SK-N-SH (cell line): ENCODE data around the gene FAM53C. TPM values are rescaled to one million over a fixed set of nuclear protein-coding genes. Genes with fewer than 3 reads are reported as not detected.

ENCODE experiments used
- CTCF ChIA-PET: fragments of 300-600, 350-600 bp; formaldehyde crosslinking; extraction: SDS; loops from one replicate; lab custom pipeline; 2021; lab: Yijun Ruan, JAX
- POLR2A ChIA-PET: fragments of 350-600 bp; sonication (Branson Sonifier 250); formaldehyde crosslinking; extraction: SDS; loops from one replicate; lab custom pipeline; 2020; ENCODE audit warnings: antibody characterized with exemption, inconsistent platforms; lab: Yijun Ruan, JAX
- DNase-seq: peaks from one replicate; pipeline ENCODE4 v3.0.0; 2012
- H2AFZ ChIP-seq: fragments of 200-600 bp; sonication (generic); 2 replicates; pipeline ENCODE4 v1.8.1; 2016; ENCODE audit warnings: antibody characterized with exemption, mild to moderate bottlenecking, low read depth
- H3F3A ChIP-seq: fragments of 200-600 bp; sonication (generic); replicated peaks from 2 replicates; pipeline ENCODE3; 2016; ENCODE audit warnings: antibody characterized with exemption, mild to moderate bottlenecking; ENCODE audit not compliant: insufficient read depth
- H3K27ac ChIP-seq, 2 experiments: fragments of 200-500 bp in 1 of 2; fragments of 200-600 bp in 1 of 2; sonication (Bioruptor generic) in 1 of 2; sonication (generic), shearing (Covaris generic) in 1 of 2; 2 replicates each; pipeline versions ENCODE4 v1.5.1 to v1.6.1; 2014 to 2016; ENCODE audit warnings: low read depth in 2 of 2, inconsistent platforms in 1 of 2, low read length in 1 of 2, mild to moderate bottlenecking in 1 of 2, mixed read lengths in 1 of 2
- H3K27me3 ChIP-seq: fragments of 200-600 bp; sonication (generic), shearing (Covaris generic); 2 replicates; pipeline ENCODE4 v1.6.1; 2016; ENCODE audit warnings: mixed run types; ENCODE audit not compliant: insufficient read depth
- H3K36me3 ChIP-seq, 2 experiments: fragments of 200-500 bp in 1 of 2; fragments of 200-600 bp in 1 of 2; sonication (Bioruptor generic) in 1 of 2; sonication (generic) in 1 of 2; replicated peaks in 1 of 2; 2 replicates each; pipeline versions ENCODE3 to v1.5.1; 2014 to 2016; ENCODE audit warnings: low read length in 1 of 2, mild to moderate bottlenecking in 1 of 2; ENCODE audit not compliant: insufficient read depth in 2 of 2, control insufficient read depth in 1 of 2
- H3K4me1 ChIP-seq, 2 experiments: fragments of 200-500 bp in 1 of 2; fragments of 200-600 bp in 1 of 2; sonication (Bioruptor generic) in 1 of 2; sonication (generic), shearing (Covaris generic) in 1 of 2; 2 replicates each; pipeline versions ENCODE4 v1.5.1 to v1.6.1; 2014 to 2016; ENCODE audit warnings: low read depth in 1 of 2, low read length in 1 of 2, mixed run types in 1 of 2; ENCODE audit not compliant: insufficient read depth in 2 of 2, control insufficient read depth in 1 of 2
- H3K4me2 ChIP-seq: fragments of 200-600 bp; sonication (generic), shearing (Covaris generic); 2 replicates; pipeline ENCODE4 v1.6.1; 2017; ENCODE audit warnings: mixed run types
- H3K4me3 ChIP-seq, 2 experiments: fragments of 200-500 bp in 1 of 2; fragments of 200-600 bp in 1 of 2; sonication (Bioruptor generic) in 1 of 2; sonication (generic), shearing (Covaris generic) in 1 of 2; 2 replicates each; pipeline versions ENCODE4 v1.5.1 to v1.8.1; 2014 to 2016; ENCODE audit warnings: low read depth in 2 of 2, inconsistent platforms in 1 of 2, low read length in 1 of 2, mild to moderate bottlenecking in 1 of 2, mixed read lengths in 1 of 2, moderate library complexity in 1 of 2
- H3K79me2 ChIP-seq: fragments of 200-600 bp; sonication (generic); 2 replicates; pipeline ENCODE4 v1.8.1; 2017; ENCODE audit warnings: mild to moderate bottlenecking; ENCODE audit not compliant: insufficient read depth
- H3K9ac ChIP-seq: fragments of 200-600 bp; sonication (generic); 2 replicates; pipeline ENCODE4 v1.6.1; 2017; ENCODE audit warnings: mixed run types
- H3K9me2 ChIP-seq: fragments of 200-600 bp; sonication (generic); 2 replicates; pipeline ENCODE4 v1.6.1; 2017; ENCODE audit warnings: mixed run types
- H3K9me3 ChIP-seq: fragments of 200-600 bp; sonication (generic); 2 replicates; pipeline ENCODE4 v1.6.1; 2017; ENCODE audit warnings: mixed run types, mild to moderate bottlenecking, moderate library complexity
- H4K20me1 ChIP-seq: fragments of 200-600 bp; sonication (generic); 2 replicates; pipeline ENCODE4 v1.6.1; 2017; ENCODE audit warnings: mild to moderate bottlenecking, mixed run types; ENCODE audit not compliant: insufficient read depth
- CHD2 ChIP-seq: fragments of 150-350 bp; IDR thresholded peaks from 2 replicates; pipeline ENCODE4 v1.6.1; 2018; ENCODE audit warnings: low read length; ENCODE audit not compliant: partially characterized antibody
- EZH2phosphoT487 ChIP-seq: fragments of 200-600 bp; sonication (generic); IDR thresholded peaks from 2 replicates; pipeline ENCODE4 v1.6.1; 2017; ENCODE audit warnings: low read depth, mixed run types, mild to moderate bottlenecking, antibody characterized with exemption, moderate library complexity, borderline replicate concordance
- FOXJ3 ChIP-seq: sonication (generic); formaldehyde crosslinking; IDR thresholded peaks from 2 replicates; pipeline ENCODE4 v1.5.1; 2020; ENCODE audit warnings: mild to moderate bottlenecking, missing genetic modification reagents
- FOXM1 ChIP-seq: IDR thresholded peaks from 2 replicates; pipeline ENCODE4 v1.4.0; 2012; ENCODE audit warnings: low read depth, mild to moderate bottlenecking
- GATA2 ChIP-seq: sonication (generic); formaldehyde crosslinking; IDR thresholded peaks from 2 replicates; pipeline ENCODE4 v1.5.0; 2020; ENCODE audit warnings: mild to moderate bottlenecking, missing genetic modification reagents
- IRF3 ChIP-seq: fragments of 150-350 bp; IDR thresholded peaks from 2 replicates; pipeline ENCODE4 v1.6.1; 2016; ENCODE audit warnings: mild to moderate bottlenecking, low read depth, low read length
- JUND ChIP-seq: IDR thresholded peaks from 2 replicates; pipeline ENCODE4 v1.4.0; 2012
- MAX ChIP-seq: IDR thresholded peaks from 2 replicates; pipeline ENCODE4 v1.4.0; 2012; ENCODE audit warnings: low read depth
- MEF2A ChIP-seq: IDR thresholded peaks from 2 replicates; pipeline ENCODE4 v1.4.0; 2012; ENCODE audit warnings: low read depth, borderline replicate concordance
- NFIC ChIP-seq: IDR thresholded peaks from 2 replicates; pipeline ENCODE4 v1.4.0; 2012; ENCODE audit warnings: borderline replicate concordance
- PBX3 ChIP-seq: IDR thresholded peaks from 2 replicates; pipeline ENCODE4; 2012
- POLR2AphosphoS5 ChIP-seq: IDR thresholded peaks from 2 replicates; pipeline ENCODE4 v1.6.1; 2012; ENCODE audit warnings: low read depth, low read length
- SIN3A ChIP-seq: IDR thresholded peaks from 2 replicates; pipeline ENCODE4 v1.6.1; 2012; ENCODE audit warnings: low read depth, mild to moderate bottlenecking, low read length, moderate library complexity, borderline replicate concordance
- SMC3 ChIP-seq: IDR thresholded peaks from 2 replicates; pipeline ENCODE4 v1.6.1; 2012; ENCODE audit warnings: low read depth, low read length, improper control_type of control experiment
- TEAD4 ChIP-seq: IDR thresholded peaks from 2 replicates; pipeline ENCODE4 v1.4.0; 2012; ENCODE audit warnings: mild to moderate bottlenecking, borderline replicate concordance; ENCODE audit not compliant: insufficient read depth
- USF1 ChIP-seq: IDR thresholded peaks from 2 replicates; pipeline ENCODE4 v1.4.0; 2012; ENCODE audit warnings: low read depth, borderline replicate concordance
- USF2 ChIP-seq: fragments of 150-350 bp; IDR thresholded peaks from 2 replicates; pipeline ENCODE4 v1.6.1; 2017; ENCODE audit warnings: antibody characterized with exemption, low read length, low read depth, borderline replicate concordance
- ZBTB33 ChIP-seq: IDR thresholded peaks from 2 replicates; pipeline ENCODE4 v1.4.0; 2012; ENCODE audit warnings: low read depth, borderline replicate concordance
- whole genome bisulfite sequencing: methylation state at CpG from one replicate; pipeline ENCODE4 v1.1.6; 2017; ENCODE audit warnings: low lambda C conversion rate; 5-methylcytosine and 5-hydroxymethylcytosine counted together
- polyA plus RNA-seq, 3 experiments: library from polyadenylated mRNA; depleted of rRNA; stranded (reverse); fragments of >200 nt; gene quantifications; 2 replicates each; pipeline ENCODE4 v1.2.3, GENCODE V29; 2012

The FAM53C gene
- polyA plus RNA-seq, 1 of the 3 experiments (the other 2 are of a cell fraction): 14.5 TPM

- no peak overlapping the region for H3K4me3 ChIP-seq
- WGBS: 100% methylated on average over 1 of the region's 1 CpG
- H3K4me2 ChIP-seq: no peak overlapping the region
- H3F3A ChIP-seq: peaks cover 10% of the 10 kb centered on the region
- ChIA-PET CTCF (interaction anchor here (1.1 to 2.1 kb wide), 2 partner anchors 9 to 13 kb away, joined by 3 to 13 read pairs; partner anchors contain the start of gene KDM3B), POLR2A (no interaction called here)
- DNase-seq: no peak
- H3K79me2 ChIP-seq: peaks cover 100% of the 10 kb centered on the region
- H2AFZ ChIP-seq: no peak overlapping the region
- no peak overlapping the region for H3K9ac ChIP-seq
- H3K9me2 ChIP-seq: no peaks in the 10 kb centered on the region
- no peaks in the 10 kb centered on the region for H3K9me3 ChIP-seq
- no peak for TF ChIP-seq SIN3A
- no peak for TF ChIP-seq JUND
- TF ChIP-seq GATA2 (CRISPR knock-in tag): no peak
- TF ChIP-seq IRF3: no peak
- TF ChIP-seq NFIC: no peak
- no peak for TF ChIP-seq PBX3
- no peak for TF ChIP-seq CHD2
- no peak for TF ChIP-seq EZH2phosphoT487
- no peak for TF ChIP-seq FOXM1
- H4K20me1 ChIP-seq: peaks cover 76% of the 10 kb centered on the region
- H3K4me1 ChIP-seq: no peaks in the 10 kb centered on the region
- no peak overlapping the region for H3K27ac ChIP-seq
- peaks cover 0 to 4% of the 10 kb centered on the region in 2 experiments for H3K36me3 ChIP-seq
- H3K27me3 ChIP-seq: no peaks in the 10 kb centered on the region
Measured at GRCh38 chr5:138360941-138361452, 22.9 kb downstream of the FAM53C start.

GRCh38 chr5:138364576-138364975 lies 26.5 kb downstream of the FAM53C start:
- peaks cover 100% of the 10 kb centered on the region for H3K79me2 ChIP-seq
- 93% methylated on average over 1 of the region's 1 CpG for WGBS
- no peak overlapping the region for H2AFZ ChIP-seq
- no peaks in the 10 kb centered on the region for H3K9me2 ChIP-seq
- H3K27ac ChIP-seq: no peak overlapping the region
- H3K9ac ChIP-seq: no peak overlapping the region
- ChIA-PET CTCF (interaction anchor here (1.1 to 3.5 kb wide), 2 partner anchors 12 to 231 kb away, joined by 4 to 22 read pairs; partner anchors contain the start of gene KDM3B), POLR2A (no interaction called here)
- no peaks in the 10 kb centered on the region for H3K27me3 ChIP-seq
- H3K4me2 ChIP-seq: no peak overlapping the region
- peaks cover 0 to 3% of the 10 kb centered on the region in 2 experiments for H3K36me3 ChIP-seq
- H4K20me1 ChIP-seq: peaks cover 77% of the 10 kb centered on the region
- H3K4me1 ChIP-seq: no peaks in the 10 kb centered on the region; a peak in 1 of 4 replicates
- DNase-seq: no peak
- no peak overlapping the region for H3K4me3 ChIP-seq
- H3F3A ChIP-seq: peaks cover 16% of the 10 kb centered on the region
- no peaks in the 10 kb centered on the region for H3K9me3 ChIP-seq
- no peak for TF ChIP-seq TEAD4
- TF ChIP-seq ZBTB33: no peak
- TF ChIP-seq POLR2AphosphoS5: no peak
- TF ChIP-seq MAX: no peak
- no peak for TF ChIP-seq CHD2
- TF ChIP-seq JUND: no peak
- TF ChIP-seq MEF2A: no peak
- TF ChIP-seq USF1: no peak
- no peak for TF ChIP-seq USF2
- TF ChIP-seq PBX3: no peak
- no peak for TF ChIP-seq FOXJ3 (CRISPR knock-in tag)
- TF ChIP-seq SMC3: no peak
